DOHH2 (cell line): ENCODE results near the gene MRTFA.

Source experiments
- EZH2phosphoT487 ChIP-seq: fragments of 200-600 bp; sonication (generic); IDR thresholded peaks from 2 replicates; pipeline ENCODE4 v1.6.1; 2017; ENCODE audit warnings: borderline replicate concordance, mild to moderate bottlenecking, antibody characterized with exemption, low read length, moderate library complexity, mixed read lengths
- TF ChIP-seq, protein P1 (sequence below): fragments of 200-600 bp; sonication (generic); IDR thresholded peaks from one replicate; pipeline ENCODE4 v1.5.1; 2014; ENCODE audit warnings: antibody characterized with exemption, mild to moderate bottlenecking, low read depth, low read length; ENCODE audit not compliant: poor library complexity, severe bottlenecking

- TF ChIP-seq, protein P1, sequence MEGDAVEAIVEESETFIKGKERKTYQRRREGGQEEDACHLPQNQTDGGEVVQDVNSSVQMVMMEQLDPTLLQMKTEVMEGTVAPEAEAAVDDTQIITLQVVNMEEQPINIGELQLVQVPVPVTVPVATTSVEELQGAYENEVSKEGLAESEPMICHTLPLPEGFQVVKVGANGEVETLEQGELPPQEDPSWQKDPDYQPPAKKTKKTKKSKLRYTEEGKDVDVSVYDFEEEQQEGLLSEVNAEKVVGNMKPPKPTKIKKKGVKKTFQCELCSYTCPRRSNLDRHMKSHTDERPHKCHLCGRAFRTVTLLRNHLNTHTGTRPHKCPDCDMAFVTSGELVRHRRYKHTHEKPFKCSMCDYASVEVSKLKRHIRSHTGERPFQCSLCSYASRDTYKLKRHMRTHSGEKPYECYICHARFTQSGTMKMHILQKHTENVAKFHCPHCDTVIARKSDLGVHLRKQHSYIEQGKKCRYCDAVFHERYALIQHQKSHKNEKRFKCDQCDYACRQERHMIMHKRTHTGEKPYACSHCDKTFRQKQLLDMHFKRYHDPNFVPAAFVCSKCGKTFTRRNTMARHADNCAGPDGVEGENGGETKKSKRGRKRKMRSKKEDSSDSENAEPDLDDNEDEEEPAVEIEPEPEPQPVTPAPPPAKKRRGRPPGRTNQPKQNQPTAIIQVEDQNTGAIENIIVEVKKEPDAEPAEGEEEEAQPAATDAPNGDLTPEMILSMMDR, result no peak
- TF ChIP-seq EZH2phosphoT487, result no peak
Observed at GRCh38 chr22:40547729-40548143, 88.8 kb downstream of the MRTFA start.
